GDM1 (cell line): Measurements from ENCODE around the gene MST1R.
"Not testable (repeated sequence)": the region's sequence is repeated elsewhere in the genome, so short reads cannot be mapped to it uniquely, and the experiment has no call there.

Source experiments
- DNase-seq: peaks from one replicate; lab custom pipeline; 2025; lab: John Stamatoyannopoulos, UW

MST1R gene

GRCh38 chr3:49903451-49904424, at the start of gene MST1R:
TSS of gene MST1R (minus strand) at chr3:49903873. CDS start at chr3:49903609, 264 bp downstream.
- no peak for DNase-seq

- DNase-seq = no peak
These were observed 49.3 kb upstream of the MST1R start for GRCh38 chr3:49952924-49953323.

- no peak for DNase-seq
These were observed 39.0 kb upstream of the MST1R start for GRCh38 chr3:49942651-49943050.

- DNase-seq = no peak
These were observed 37.1 kb upstream of the MST1R start for GRCh38 chr3:49940667-49941249.

GRCh38 chr3:49939858-49940666, 36.4 kb upstream of the MST1R start, which contains the start of gene RBM6:
TSS of gene RBM6 (plus strand) at chr3:49940150. CDS start at chr3:49962642, 22,492 bp downstream.
- DNase-seq = peak; percentile 96

GRCh38 chr3:49937090-49937489, 33.4 kb upstream of the MST1R start:
- DNase-seq = no peak

GRCh38 chr3:49932281-49932680, 28.6 kb upstream of the MST1R start:
- DNase-seq = not testable (repeated sequence)

GRCh38 chr3:49930922-49931321, 27.2 kb upstream of the MST1R start:
- DNase-seq = no peak

GRCh38 chr3:49930168-49930690, 26.6 kb upstream of the MST1R start:
- no peak for DNase-seq

- DNase-seq = peak; percentile 70
These were observed 25.9 kb upstream of the MST1R start, which contains the start of gene MON1A for GRCh38 chr3:49929291-49930167. TSS of gene MON1A (minus strand) at chr3:49929811. CDS start at chr3:49913346, 16,465 bp downstream.

GRCh38 chr3:49928481-49929017, 24.9 kb upstream of the MST1R start:
- DNase-seq = no peak

GRCh38 chr3:49927798-49928197, 24.1 kb upstream of the MST1R start:
- no peak for DNase-seq

GRCh38 chr3:49926117-49926728, 22.6 kb upstream of the MST1R start:
- no peak for DNase-seq

- DNase-seq = no peak
These were observed 21.8 kb upstream of the MST1R start for GRCh38 chr3:49925485-49925884.

GRCh38 chr3:49924683-49925082, 21.0 kb upstream of the MST1R start:
- DNase-seq = no peak

- not testable (repeated sequence) for DNase-seq
These were observed 14.3 kb upstream of the MST1R start for GRCh38 chr3:49917806-49918590.

- DNase-seq = no peak
These were observed 13.0 kb upstream of the MST1R start for GRCh38 chr3:49916686-49917085.

GRCh38 chr3:49914906-49915305, 11.2 kb upstream of the MST1R start:
- no peak for DNase-seq

GRCh38 chr3:49912881-49913281, 9.2 kb upstream of the MST1R start:
- no peak for DNase-seq
